ENCODE measurements around the gene WFDC10A. TPM values are rescaled to one million over a fixed set of nuclear protein-coding genes. Genes with fewer than 3 reads are reported as not detected.
"Not testable (repeated sequence)": the region's sequence is repeated elsewhere in the genome, so short reads cannot be mapped to it uniquely, and the experiment has no call there.

Gene WFDC10A
- not detected in 2 replicates for total RNA-seq (2021)
- not detected for Bru-seq, nascent RNA
- BruChase-seq, experiment 1, labeled RNA remaining after a 2-hour chase = not detected
- BruChase-seq, experiment 2, labeled RNA remaining after a 6-hour chase = not detected
- long read RNA-seq = 0 reads

- DNase-seq = peak; percentile 50 to 55
- no TSS peak for BruUV-seq (replicated peaks)
- CTCF ChIA-PET = interaction anchor here (1.0 kb wide), 1 partner anchor 141 kb away, joined by 4 read pairs; no protein-coding TSS in a partner anchor
- Histone ChIP-seq H3K4me1 (replicated peaks; ENCODE audit: insufficient read depth) (no peaks in the 10 kb centered on the region), H3K27me3 (ENCODE audit: insufficient read depth, low read depth) (peaks cover 7% of the 10 kb centered on the region; the same call in 1 of the 2 replicates), H4K20me1 (ENCODE audit: insufficient read depth) (no peaks in the 10 kb centered on the region), H3K27ac (no peak within 1 kb of the TSS), H3F3A (ENCODE audit: insufficient read depth, low read depth) (no peaks in the 10 kb centered on the region), H3K9me2 (ENCODE audit: insufficient read depth) (no peaks in the 10 kb centered on the region; the same call in 1 of the 2 replicates), H3K4me3 (no peak within 1 kb of the TSS), H2AFZ (no peak within 1 kb of the TSS), H3K79me2 (ENCODE audit: low read depth) (no peaks in the 10 kb centered on the region), H3K36me3 (ENCODE audit: low read depth) (no peaks in the 10 kb centered on the region), H3K9me3 (ENCODE audit: insufficient read depth, low read depth) (no peaks in the 10 kb centered on the region), H3K4me2 (peak within 1 kb of the TSS; percentile 28; the same call in 1 of the 2 replicates)
- TF ChIP-seq CTCF (conservative IDR thresholded peaks at IDR 0.05) = peak; percentile 84
- TF ChIP-seq EZH2 (IDR thresholded peaks at IDR 0.05; ENCODE audit: low read depth) = no peak
- POLR2A ChIA-PET (ENCODE audit: unreplicated experiment) = interaction anchor here (0.6 to 0.7 kb wide), 3 partner anchors 125 to 255 kb away, joined by 3 to 13 read pairs (median 5); no protein-coding TSS in a partner anchor
- intact Hi-C loops (cut with micrococcal nuclease; ENCODE audit: unreplicated experiment) = loop anchor here (10.0 kb wide), 1 partner anchor 165 kb away; the partner anchor contains the start of gene WFDC2
Measured at GRCh38 chr20:45629496-45630100, at the start of gene WFDC10A. WFDC10A (plus strand) TSS chr20:45629739; CDS start chr20:45629814, 75 bp downstream.

- Histone ChIP-seq H2AFZ (no peak overlapping the region), H3K4me1 (replicated peaks; ENCODE audit: insufficient read depth) (no peaks in the 10 kb centered on the region), H3K9me2 (ENCODE audit: insufficient read depth) (no peaks in the 10 kb centered on the region; the same call in 1 of the 2 replicates), H3K36me3 (ENCODE audit: low read depth) (no peaks in the 10 kb centered on the region), H3K4me2 (no peak overlapping the region), H3F3A (ENCODE audit: insufficient read depth, low read depth) (no peaks in the 10 kb centered on the region), H3K79me2 (ENCODE audit: low read depth) (no peaks in the 10 kb centered on the region), H3K9me3 (ENCODE audit: insufficient read depth, low read depth) (no peaks in the 10 kb centered on the region), H4K20me1 (ENCODE audit: insufficient read depth) (no peaks in the 10 kb centered on the region), H3K27ac (no peak overlapping the region), H3K27me3 (ENCODE audit: insufficient read depth, low read depth) (no peaks in the 10 kb centered on the region), H3K4me3 (no peak overlapping the region)
- intact Hi-C loops (cut with micrococcal nuclease; ENCODE audit: unreplicated experiment) = no loop called here
- no peak for DNase-seq
- BruUV-seq (replicated peaks) = no TSS peak
- ChIA-PET POLR2A (ENCODE audit: unreplicated experiment) (no interaction called here), CTCF (no interaction called here)
- TF ChIP-seq CTCF (conservative IDR thresholded peaks at IDR 0.05) (no peak), EZH2 (IDR thresholded peaks at IDR 0.05; ENCODE audit: low read depth) (no peak)
Measured at GRCh38 chr20:45581702-45582101, 47.8 kb upstream of the WFDC10A start.

GRCh38 chr20:45583502-45583901 lies 46.0 kb upstream of the WFDC10A start:
- Histone ChIP-seq H3K27me3 (ENCODE audit: insufficient read depth, low read depth) (no peaks in the 10 kb centered on the region), H3K4me2 (no peak overlapping the region), H3K27ac (no peak overlapping the region), H3F3A (ENCODE audit: insufficient read depth, low read depth) (no peaks in the 10 kb centered on the region), H2AFZ (no peak overlapping the region), H3K9me2 (ENCODE audit: insufficient read depth) (no peaks in the 10 kb centered on the region; the same call in 1 of the 2 replicates), H3K36me3 (ENCODE audit: low read depth) (no peaks in the 10 kb centered on the region), H3K9me3 (ENCODE audit: insufficient read depth, low read depth) (no peaks in the 10 kb centered on the region), H3K4me3 (no peak overlapping the region), H3K79me2 (ENCODE audit: low read depth) (no peaks in the 10 kb centered on the region), H3K4me1 (replicated peaks; ENCODE audit: insufficient read depth) (no peaks in the 10 kb centered on the region), H4K20me1 (ENCODE audit: insufficient read depth) (no peaks in the 10 kb centered on the region)
- no TSS peak for BruUV-seq (replicated peaks)
- DNase-seq = no peak
- intact Hi-C loops (cut with micrococcal nuclease; ENCODE audit: unreplicated experiment) = no loop called here
- ChIA-PET POLR2A (ENCODE audit: unreplicated experiment) (interaction anchor here (0.6 kb wide), 1 partner anchor 571 kb away, joined by 17 read pairs; no protein-coding TSS in a partner anchor), CTCF (no interaction called here)
- no peak for TF ChIP-seq CTCF (conservative IDR thresholded peaks at IDR 0.05)
- no peak for TF ChIP-seq EZH2 (IDR thresholded peaks at IDR 0.05; ENCODE audit: low read depth)

- POLR2A ChIA-PET (ENCODE audit: unreplicated experiment); CTCF ChIA-PET; H3K9me3 ChIP-seq (ENCODE audit: insufficient read depth, low read depth); H3K9me2 ChIP-seq (ENCODE audit: insufficient read depth); H3F3A ChIP-seq (ENCODE audit: insufficient read depth, low read depth); DNase-seq; H3K4me3 ChIP-seq; H3K27ac ChIP-seq; H2AFZ ChIP-seq; H3K27me3 ChIP-seq (ENCODE audit: insufficient read depth, low read depth); H3K4me2 ChIP-seq; H4K20me1 ChIP-seq (ENCODE audit: insufficient read depth); intact Hi-C loops (cut with micrococcal nuclease; ENCODE audit: unreplicated experiment); H3K79me2 ChIP-seq (ENCODE audit: low read depth); H3K4me1 ChIP-seq (replicated peaks; ENCODE audit: insufficient read depth); BruUV-seq (replicated peaks); H3K36me3 ChIP-seq (ENCODE audit: low read depth): not testable (repeated sequence)
Measured at GRCh38 chr20:45584294-45584693, 45.2 kb upstream of the WFDC10A start.

- H3K36me3 ChIP-seq (ENCODE audit: low read depth); H4K20me1 ChIP-seq (ENCODE audit: insufficient read depth); CTCF ChIA-PET; H3K4me2 ChIP-seq; H3F3A ChIP-seq (ENCODE audit: insufficient read depth, low read depth); H3K9me3 ChIP-seq (ENCODE audit: insufficient read depth, low read depth); DNase-seq; BruUV-seq (replicated peaks); H2AFZ ChIP-seq; H3K79me2 ChIP-seq (ENCODE audit: low read depth); POLR2A ChIA-PET (ENCODE audit: unreplicated experiment); intact Hi-C loops (cut with micrococcal nuclease; ENCODE audit: unreplicated experiment); H3K4me3 ChIP-seq; H3K27ac ChIP-seq; H3K9me2 ChIP-seq (ENCODE audit: insufficient read depth); H3K4me1 ChIP-seq (replicated peaks; ENCODE audit: insufficient read depth); H3K27me3 ChIP-seq (ENCODE audit: insufficient read depth, low read depth): not testable (repeated sequence)
Measured at GRCh38 chr20:45585986-45586385, 43.6 kb upstream of the WFDC10A start.
